Effector memory CD8-positive, alpha-beta T cell (primary cell): ENCODE data around the gene RALGPS2.

Experiments used
- ATAC-seq: fragments of 150-1000 bp; cut with Tn5 transposase; replicated peaks from 2 replicates; pipeline ENCODE4 v1.10.0; 2021; ENCODE audit warnings: mild to moderate bottlenecking, moderate library complexity
- DNase-seq, 3 experiments: peaks; one replicate each; pipeline ENCODE4 v3.0.0; 2021
- H3K27ac Mint-ChIP-seq, 2 donors: one replicate each; pipeline ENCODE4 v1.8.0; 2022; ENCODE audit warnings: mild to moderate bottlenecking in 2 of 2, mixed read lengths in 2 of 2, moderate library complexity in 2 of 2
- H3K27me3 Mint-ChIP-seq, 2 donors: one replicate each; pipeline ENCODE4 v1.8.0; 2022; ENCODE audit warnings: mixed read lengths in 2 of 2
- H3K36me3 Mint-ChIP-seq: one replicate; pipeline ENCODE4 v1.8.0; 2022; ENCODE audit warnings: mild to moderate bottlenecking, moderate library complexity, mixed read lengths; ENCODE audit not compliant: insufficient read depth
- H3K4me1 Mint-ChIP-seq, 2 donors: one replicate each; pipeline ENCODE4 v1.8.0; 2022; ENCODE audit warnings: low read depth in 2 of 2, mixed read lengths in 2 of 2
- H3K4me3 Mint-ChIP-seq, 2 donors: one replicate each; pipeline ENCODE4 v1.8.0; 2022; ENCODE audit warnings: mild to moderate bottlenecking in 2 of 2, mixed read lengths in 2 of 2, moderate library complexity in 2 of 2
- H3K9me3 Mint-ChIP-seq, 2 donors: one replicate each; pipeline ENCODE4 v1.8.0; 2022; ENCODE audit warnings: mixed read lengths in 2 of 2

The RALGPS2 gene

GRCh38 chr1:178694923-178695525, 30.0 kb upstream of the RALGPS2 start:
- DNase-seq (no peak), ATAC-seq (no peak)
- H3K27me3 Mint-ChIP-seq, result no peaks in the 10 kb centered on the region
- H3K27ac Mint-ChIP-seq, result no peak overlapping the region
- no peak overlapping the region for H3K4me3 Mint-ChIP-seq
- no peaks in the 10 kb centered on the region for H3K4me1 Mint-ChIP-seq
- H3K36me3 Mint-ChIP-seq, result no peaks in the 10 kb centered on the region
- no peaks in the 10 kb centered on the region for H3K9me3 Mint-ChIP-seq

GRCh38 chr1:178702146-178702545, 22.9 kb upstream of the RALGPS2 start:
- Mint-ChIP-seq H3K36me3 (no peaks in the 10 kb centered on the region), H3K9me3 (no peaks in the 10 kb centered on the region), H3K27ac (no peak overlapping the region), H3K4me1 (no peaks in the 10 kb centered on the region), H3K27me3 (peaks cover 24% of the 10 kb centered on the region in 2 donors), H3K4me3 (no peak overlapping the region)
- ATAC-seq, result no peak
- DNase-seq, result no peak

- Mint-ChIP-seq H3K36me3 (no peaks in the 10 kb centered on the region), H3K9me3 (no peaks in the 10 kb centered on the region), H3K27ac (no peak overlapping the region), H3K4me3 (no peak overlapping the region), H3K4me1 (no peaks in the 10 kb centered on the region), H3K27me3 (peaks cover 24 to 43% of the 10 kb centered on the region in 2 donors)
- no peak for ATAC-seq
- no peak for DNase-seq
Observed at GRCh38 chr1:178704833-178705232, 20.2 kb upstream of the RALGPS2 start.

GRCh38 chr1:178706432-178706831, 18.6 kb upstream of the RALGPS2 start:
- Mint-ChIP-seq H3K27me3 (peaks cover 31 to 54% of the 10 kb centered on the region in 2 donors), H3K27ac (no peak overlapping the region), H3K36me3 (no peaks in the 10 kb centered on the region), H3K9me3 (no peaks in the 10 kb centered on the region), H3K4me3 (no peak overlapping the region), H3K4me1 (no peaks in the 10 kb centered on the region)
- DNase-seq (no peak), ATAC-seq (no peak)

GRCh38 chr1:178713259-178713658, 11.8 kb upstream of the RALGPS2 start:
- no peak for ATAC-seq
- H3K4me1 Mint-ChIP-seq, result no peaks in the 10 kb centered on the region
- H3K4me3 Mint-ChIP-seq, result no peak overlapping the region
- no peak for DNase-seq
- no peak overlapping the region for H3K27ac Mint-ChIP-seq
- peaks cover 24 to 26% of the 10 kb centered on the region in 2 donors for H3K27me3 Mint-ChIP-seq
- no peaks in the 10 kb centered on the region for H3K36me3 Mint-ChIP-seq
- H3K9me3 Mint-ChIP-seq, result no peaks in the 10 kb centered on the region

GRCh38 chr1:178714453-178714852, 10.6 kb upstream of the RALGPS2 start:
- Mint-ChIP-seq H3K4me1 (no peaks in the 10 kb centered on the region), H3K9me3 (no peaks in the 10 kb centered on the region), H3K4me3 (no peak overlapping the region), H3K36me3 (no peaks in the 10 kb centered on the region), H3K27me3 (peaks cover 14 to 24% of the 10 kb centered on the region in 2 donors), H3K27ac (no peak overlapping the region)
- ATAC-seq, result no peak
- no peak for DNase-seq

GRCh38 chr1:178716111-178716510, 8.9 kb upstream of the RALGPS2 start:
- no peaks in the 10 kb centered on the region for H3K9me3 Mint-ChIP-seq
- no peak for DNase-seq
- no peaks in the 10 kb centered on the region for H3K36me3 Mint-ChIP-seq
- H3K27ac Mint-ChIP-seq, result no peak overlapping the region
- H3K4me3 Mint-ChIP-seq, result no peak overlapping the region
- H3K27me3 Mint-ChIP-seq, result peaks cover 4 to 24% of the 10 kb centered on the region in 2 donors
- no peak for ATAC-seq
- no peaks in the 10 kb centered on the region for H3K4me1 Mint-ChIP-seq

GRCh38 chr1:178718520-178718919, 6.5 kb upstream of the RALGPS2 start:
- no peak overlapping the region for H3K27ac Mint-ChIP-seq
- H3K4me3 Mint-ChIP-seq, result no peak overlapping the region
- H3K36me3 Mint-ChIP-seq, result no peaks in the 10 kb centered on the region
- DNase-seq (no peak), ATAC-seq (no peak)
- H3K27me3 Mint-ChIP-seq, result peaks cover under 1 to 22% of the 10 kb centered on the region in 2 donors
- no peaks in the 10 kb centered on the region for H3K4me1 Mint-ChIP-seq
- H3K9me3 Mint-ChIP-seq, result no peaks in the 10 kb centered on the region

- Mint-ChIP-seq H3K4me3 (no peak overlapping the region), H3K27ac (no peak overlapping the region), H3K4me1 (peaks cover 7 to 9% of the 10 kb centered on the region in 2 donors), H3K27me3 (peaks cover 34% of the 10 kb centered on the region in 2 donors), H3K9me3 (no peaks in the 10 kb centered on the region), H3K36me3 (no peaks in the 10 kb centered on the region)
- ATAC-seq, result no peak
- DNase-seq, result no peak
Observed at GRCh38 chr1:178723546-178723945, 1.5 kb upstream of the RALGPS2 start.

- no peaks in the 10 kb centered on the region for H3K36me3 Mint-ChIP-seq
- no peaks in the 10 kb centered on the region for H3K9me3 Mint-ChIP-seq
- peaks cover 7 to 9% of the 10 kb centered on the region in 2 donors for H3K4me1 Mint-ChIP-seq
- peak overlapping the region; percentile 71 to 77 for H3K4me3 Mint-ChIP-seq
- DNase-seq (no peak), ATAC-seq (no peak)
- H3K27ac Mint-ChIP-seq, result no peak overlapping the region
- peaks cover 34% of the 10 kb centered on the region in 2 donors for H3K27me3 Mint-ChIP-seq
Observed at GRCh38 chr1:178724376-178724727, 692 bp upstream of the RALGPS2 start.

GRCh38 chr1:178725466-178726086, 532 bp downstream of the RALGPS2 start:
- Mint-ChIP-seq H3K27me3 (peaks cover 34 to 36% of the 10 kb centered on the region in 2 donors), H3K27ac (peak overlapping the region in 1 of 2 donors; percentile 76)
- ATAC-seq, result peak; percentile 40

GRCh38 chr1:178726087-178726517, 1.1 kb downstream of the RALGPS2 start:
- H3K36me3 Mint-ChIP-seq, result no peaks in the 10 kb centered on the region
- peak overlapping the region in 1 of 2 donors; percentile 76 for H3K27ac Mint-ChIP-seq
- ATAC-seq (peak; percentile 70), DNase-seq (peak in 2 of 3 experiments; percentile 9 to 13)
- H3K4me1 Mint-ChIP-seq, result peaks cover 7 to 9% of the 10 kb centered on the region in 2 donors
- no peaks in the 10 kb centered on the region for H3K9me3 Mint-ChIP-seq
- H3K4me3 Mint-ChIP-seq, result peak overlapping the region; percentile 70 to 72
- peaks cover 34 to 35% of the 10 kb centered on the region in 2 donors for H3K27me3 Mint-ChIP-seq

More at GRCh38 chr1:178725466-178726086, 532 bp downstream of the RALGPS2 start:
- Mint-ChIP-seq H3K4me3 (peak overlapping the region; percentile 71 to 77), H3K36me3 (no peaks in the 10 kb centered on the region), H3K4me1 (peaks cover 7 to 9% of the 10 kb centered on the region in 2 donors), H3K9me3 (no peaks in the 10 kb centered on the region)
- peak in 1 of 3 experiments; percentile 4 for DNase-seq

GRCh38 chr1:178726545-178726944, 1.5 kb downstream of the RALGPS2 start:
- Mint-ChIP-seq H3K4me3 (peak overlapping the region; percentile 70 to 72), H3K27me3 (peaks cover 35 to 36% of the 10 kb centered on the region in 2 donors), H3K4me1 (peaks cover 7 to 9% of the 10 kb centered on the region in 2 donors), H3K27ac (peak overlapping the region in 1 of 2 donors; percentile 76), H3K9me3 (no peaks in the 10 kb centered on the region), H3K36me3 (no peaks in the 10 kb centered on the region)
- ATAC-seq, result no peak
- no peak for DNase-seq
